IPS-NIHi7 (cell line): Measurements from ENCODE around the gene LCE1A.
A peak's percentile ranks its signal among the peaks of the same experiment; 100 is the strongest.

Source experiments
- DNase-seq: peaks from one replicate; pipeline ENCODE4 v3.0.0; 2012; ENCODE audit warnings: mixed read lengths; ENCODE audit errors: extremely low spot score

The LCE1A gene

GRCh38 chr1:152827173-152827572 lies at the start of gene LCE1A:
Gene LCE1A (plus strand): TSS chr1:152827473. CDS start chr1:152827473, 0 bp downstream.
- DNase-seq = no peak

- DNase-seq = no peak
Observed at GRCh38 chr1:152777510-152778137, 49.6 kb upstream of the LCE1A start.

- DNase-seq = no peak
Observed at GRCh38 chr1:152783095-152783494, 44.2 kb upstream of the LCE1A start.

GRCh38 chr1:152786077-152786476 lies 41.2 kb upstream of the LCE1A start, which contains the start of gene LCE1E:
Gene LCE1E (plus strand): TSS chr1:152786257. CDS start chr1:152787300, 1,043 bp downstream.
- no peak for DNase-seq

- no peak for DNase-seq
Observed at GRCh38 chr1:152795686-152796085, 31.6 kb upstream of the LCE1A start.

GRCh38 chr1:152796421-152796820 lies 30.9 kb upstream of the LCE1A start, which contains the start of gene LCE1D:
Gene LCE1D (plus strand): TSS chr1:152796721. CDS start chr1:152797795, 1,074 bp downstream.
- DNase-seq = no peak

GRCh38 chr1:152801333-152801732 lies 25.9 kb upstream of the LCE1A start:
- DNase-seq = no peak

- DNase-seq = no peak
Observed at GRCh38 chr1:152806576-152806975, 20.7 kb upstream of the LCE1A start, which contains the start of gene LCE1C. Gene LCE1C (minus strand): TSS chr1:152806651. CDS start chr1:152805478, 1,173 bp downstream.

GRCh38 chr1:152811050-152811449 lies 16.2 kb upstream of the LCE1A start:
- no peak for DNase-seq

GRCh38 chr1:152811671-152812070 lies 15.6 kb upstream of the LCE1A start, which contains the start of gene LCE1B:
Gene LCE1B (plus strand): TSS chr1:152811971. CDS start chr1:152812447, 476 bp downstream.
- no peak for DNase-seq

GRCh38 chr1:152817309-152817708 lies 10.0 kb upstream of the LCE1A start:
- no peak for DNase-seq

- DNase-seq = no peak
Observed at GRCh38 chr1:152823294-152823693, 4.0 kb upstream of the LCE1A start.

- DNase-seq = no peak
Observed at GRCh38 chr1:152824964-152825363, 2.3 kb upstream of the LCE1A start.

GRCh38 chr1:152836870-152837269 lies 9.6 kb downstream of the LCE1A start:
- DNase-seq = no peak

- no peak for DNase-seq
Observed at GRCh38 chr1:152842556-152842955, 15.3 kb downstream of the LCE1A start, which contains the start of gene LCE6A. Gene LCE6A (plus strand): TSS chr1:152842856. CDS start chr1:152843521, 665 bp downstream.

- no peak for DNase-seq
Observed at GRCh38 chr1:152855661-152856060, 28.4 kb downstream of the LCE1A start.

GRCh38 chr1:152858062-152858461 lies 30.8 kb downstream of the LCE1A start:
- DNase-seq = no peak

- no peak for DNase-seq
Observed at GRCh38 chr1:152859696-152860095, 32.4 kb downstream of the LCE1A start, which contains the start of gene LCE7A. Gene LCE7A (plus strand): TSS chr1:152859996. CDS start chr1:152860698, 702 bp downstream.

- no peak for DNase-seq
Observed at GRCh38 chr1:152860129-152860528, 32.9 kb downstream of the LCE1A start.

- DNase-seq = no peak
Observed at GRCh38 chr1:152861374-152861773, 34.1 kb downstream of the LCE1A start.

GRCh38 chr1:152864443-152864842 lies 37.2 kb downstream of the LCE1A start:
- no peak for DNase-seq

- no peak for DNase-seq
Observed at GRCh38 chr1:152866321-152866720, 39.0 kb downstream of the LCE1A start.

- peak; percentile 84 for DNase-seq
Observed at GRCh38 chr1:152869808-152870419, 42.6 kb downstream of the LCE1A start.
